Right cardiac atrium (tissue), 5 donors: ENCODE results near the gene ZXDC. TPM values are rescaled to one million over a fixed set of nuclear protein-coding genes. Genes with fewer than 3 reads are reported as not detected.

Experiments
- ATAC-seq, 2 donors: fragments of 200-7000 bp; cut with Tn5 transposase; one replicate each; pipeline versions ENCODE4 v1.8.0 to v1.9.1; 2020; ENCODE audit warnings: moderate library complexity in 2 of 2, mild to moderate bottlenecking in 1 of 2
- DNase-seq, 3 donors: peaks; one replicate each; pipeline ENCODE4 v3.0.0-alpha.2; 2020
- H3K27ac ChIP-seq: one replicate; pipeline ENCODE4 v1.5.1; 2013; ENCODE audit warnings: mild to moderate bottlenecking, low read length, control low read depth, moderate library complexity
- H3K27me3 ChIP-seq: one replicate; pipeline ENCODE4 v1.6.1; 2013; ENCODE audit not compliant: control insufficient read depth, insufficient read depth
- H3K4me1 ChIP-seq: one replicate; pipeline ENCODE4 v1.6.1; 2013; ENCODE audit warnings: low read length; ENCODE audit not compliant: control insufficient read depth, insufficient read depth
- H3K4me3 ChIP-seq: one replicate; pipeline ENCODE4 v1.5.1; 2013; ENCODE audit warnings: low read length, control low read depth
- H3K9me3 ChIP-seq: one replicate; pipeline ENCODE4 v1.6.1; 2013; ENCODE audit warnings: low read length; ENCODE audit not compliant: control insufficient read depth
- WGBS: extraction: QIAGEN DNeasy Blood & Tissue Kit; methylation state at CpG from one replicate; pipeline ENCODE4 v1.1.7; 2013; 5-methylcytosine and 5-hydroxymethylcytosine counted together
- intact Hi-C, 4 donors: fragments of 100-400 bp; cut with DNase I; formaldehyde crosslinking; loops; one replicate each; pipeline versions ENCODE4 v1.11.0 to v1.14.0; 2022 to 2023
- polyA plus RNA-seq: library from polyadenylated mRNA; stranded (reverse); fragments of 200-250 nt; gene quantifications from one replicate; pipeline ENCODE4 v1.2.3, GENCODE V29; 2013
- total RNA-seq, 4 donors: library from RNA; stranded (reverse); fragmentation: NEBNext Ultra II Directional; extraction: Animal tissue kit (Norgen Biotek cat#: 25700); gene quantifications; one replicate each; pipeline ENCODE4 v1.2.1, GENCODE V29; 2021
- donor health status: healthy with polysubstance abuse.
- donor health status: DM: no; HTN: yes; CAD: no.
- donor health status: DM: no; HTN: no; CAD: no.
- donor health status: DM: no; HTN: yes; CAD: no; lungs with severe emphysema.
- donor health status: DM: yes; HTN: yes; CAD: no.

ZXDC gene
- total and polyA plus RNA-seq, 5 donors = 8.2 to 21.6 (median 19.3) TPM

- WGBS = 91% methylated on average over 16 of the region's 16 CpGs
- ATAC-seq = no peak
- H3K4me3 ChIP-seq = no peak overlapping the region
- DNase-seq = no peak
- H3K4me1 ChIP-seq = no peaks in the 10 kb centered on the region
- intact Hi-C loops = no loop called here
- no peaks in the 10 kb centered on the region for H3K9me3 ChIP-seq
- H3K27ac ChIP-seq = no peak overlapping the region
- H3K27me3 ChIP-seq = no peaks in the 10 kb centered on the region
Observed at GRCh38 chr3:126488886-126489569, 13.3 kb upstream of the ZXDC start.

- no peaks in the 10 kb centered on the region for H3K27me3 ChIP-seq
- no peak overlapping the region for H3K27ac ChIP-seq
- ATAC-seq (no peak), DNase-seq (no peak)
- WGBS = 83% methylated on average over 14 of the region's 14 CpGs
- H3K4me1 ChIP-seq = no peaks in the 10 kb centered on the region
- intact Hi-C loops = no loop called here
- H3K4me3 ChIP-seq = no peak overlapping the region
- H3K9me3 ChIP-seq = no peaks in the 10 kb centered on the region
Observed at GRCh38 chr3:126488185-126488584, 12.5 kb upstream of the ZXDC start.

- intact Hi-C loops = no loop called here
- DNase-seq = no peak
Observed at GRCh38 chr3:126487151-126487771, 11.6 kb upstream of the ZXDC start.

GRCh38 chr3:126486360-126486847, 10.7 kb upstream of the ZXDC start:
- no peak for DNase-seq
- intact Hi-C loops = no loop called here
- Histone ChIP-seq H3K4me3 (no peak overlapping the region), H3K9me3 (no peaks in the 10 kb centered on the region), H3K27me3 (no peaks in the 10 kb centered on the region), H3K27ac (no peak overlapping the region), H3K4me1 (no peaks in the 10 kb centered on the region)
- 77% methylated on average over 14 of the region's 14 CpGs for WGBS
- no peak for ATAC-seq

More at GRCh38 chr3:126487151-126487771, 11.6 kb upstream of the ZXDC start:
- Histone ChIP-seq H3K4me1 (no peaks in the 10 kb centered on the region), H3K9me3 (no peaks in the 10 kb centered on the region), H3K27ac (no peak overlapping the region), H3K4me3 (no peak overlapping the region), H3K27me3 (no peaks in the 10 kb centered on the region)
- WGBS = 36% methylated on average over 17 of the region's 17 CpGs
- ATAC-seq = peak; percentile 46 to 74

- DNase-seq (no peak), ATAC-seq (no peak)
- H3K9me3 ChIP-seq = no peaks in the 10 kb centered on the region
- 98% methylated on average over 9 of the region's 9 CpGs for WGBS
- intact Hi-C loops = no loop called here
- no peak overlapping the region for H3K27ac ChIP-seq
- H3K4me1 ChIP-seq = no peaks in the 10 kb centered on the region
- H3K27me3 ChIP-seq = no peaks in the 10 kb centered on the region
- H3K4me3 ChIP-seq = no peak overlapping the region
Observed at GRCh38 chr3:126485956-126486355, 10.3 kb upstream of the ZXDC start.

GRCh38 chr3:126485176-126485897, 9.6 kb upstream of the ZXDC start:
- WGBS = 88% methylated on average over 8 of the region's 8 CpGs

GRCh38 chr3:126484662-126485061, 9.0 kb upstream of the ZXDC start:
- Histone ChIP-seq H3K27ac (no peak overlapping the region), H3K4me1 (no peaks in the 10 kb centered on the region), H3K4me3 (no peak overlapping the region), H3K27me3 (no peaks in the 10 kb centered on the region), H3K9me3 (no peaks in the 10 kb centered on the region)
- intact Hi-C loops = no loop called here
- ATAC-seq = no peak
- DNase-seq = no peak
- 80% methylated on average over 3 of the region's 3 CpGs for WGBS

More at GRCh38 chr3:126485176-126485897, 9.6 kb upstream of the ZXDC start:
- no peak for DNase-seq
- intact Hi-C loops = no loop called here
- no peaks in the 10 kb centered on the region for H3K4me1 ChIP-seq
- H3K4me3 ChIP-seq = no peak overlapping the region
- no peaks in the 10 kb centered on the region for H3K27me3 ChIP-seq
- ATAC-seq = no peak
- no peak overlapping the region for H3K27ac ChIP-seq
- H3K9me3 ChIP-seq = no peaks in the 10 kb centered on the region

GRCh38 chr3:126484148-126484547, 8.5 kb upstream of the ZXDC start:
- Histone ChIP-seq H3K27me3 (no peaks in the 10 kb centered on the region), H3K27ac (no peak overlapping the region), H3K9me3 (no peaks in the 10 kb centered on the region), H3K4me3 (no peak overlapping the region), H3K4me1 (no peaks in the 10 kb centered on the region)
- intact Hi-C loops = no loop called here
- ATAC-seq (no peak), DNase-seq (no peak)
- WGBS = 78% methylated on average over 3 of the region's 3 CpGs

- no peaks in the 10 kb centered on the region for H3K4me1 ChIP-seq
- H3K9me3 ChIP-seq = no peaks in the 10 kb centered on the region
- intact Hi-C loops = no loop called here
- no peak for DNase-seq
- H3K27me3 ChIP-seq = no peaks in the 10 kb centered on the region
- H3K27ac ChIP-seq = no peak overlapping the region
- ATAC-seq = no peak
- H3K4me3 ChIP-seq = no peak overlapping the region
- WGBS = 87% methylated on average over 14 of the region's 14 CpGs
Observed at GRCh38 chr3:126483321-126483761, 7.7 kb upstream of the ZXDC start.

GRCh38 chr3:126482503-126483255, 7.0 kb upstream of the ZXDC start:
- WGBS = 81% methylated on average over 15 of the region's 15 CpGs
- intact Hi-C loops = no loop called here
- no peaks in the 10 kb centered on the region for H3K9me3 ChIP-seq
- DNase-seq (no peak), ATAC-seq (no peak)
- H3K4me1 ChIP-seq = no peaks in the 10 kb centered on the region
- H3K27me3 ChIP-seq = no peaks in the 10 kb centered on the region
- no peak overlapping the region for H3K27ac ChIP-seq
- H3K4me3 ChIP-seq = no peak overlapping the region
